HG03159 (cell line): ENCODE data around the gene ACACB.
"Not testable (repeated sequence)": the region's sequence is repeated elsewhere in the genome, so short reads cannot be mapped to it uniquely, and the experiment has no call there.

Experiments used
- ATAC-seq: cut with Tn5 transposase; IDR thresholded peaks from one replicate; pipeline ENCODE4 v1.9.1; 2021; ENCODE audit warnings: mild to moderate bottlenecking, moderate library complexity; ENCODE audit not compliant: unreplicated experiment

The ACACB gene

DNA sequence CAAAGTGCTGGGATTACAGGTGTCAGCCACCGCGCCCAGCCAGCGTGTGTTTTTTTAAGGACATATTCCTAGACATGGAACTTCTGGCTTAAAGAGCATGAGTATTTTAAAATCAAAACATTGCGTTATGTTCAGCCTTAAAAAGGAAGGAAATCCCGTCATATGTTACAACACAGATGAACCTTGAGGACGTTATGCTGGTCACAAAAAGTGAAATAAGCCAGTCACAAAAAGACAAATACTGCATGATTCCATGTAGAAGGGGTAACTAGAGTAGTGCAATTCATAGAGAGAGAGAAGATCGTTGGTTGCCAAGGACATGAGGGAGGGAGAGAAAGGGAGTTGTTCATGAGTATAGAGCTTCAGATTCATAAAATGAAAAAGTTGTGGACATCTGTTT is 53.9 kb downstream of the ACACB start:
- ATAC-seq = no peak

DNA sequence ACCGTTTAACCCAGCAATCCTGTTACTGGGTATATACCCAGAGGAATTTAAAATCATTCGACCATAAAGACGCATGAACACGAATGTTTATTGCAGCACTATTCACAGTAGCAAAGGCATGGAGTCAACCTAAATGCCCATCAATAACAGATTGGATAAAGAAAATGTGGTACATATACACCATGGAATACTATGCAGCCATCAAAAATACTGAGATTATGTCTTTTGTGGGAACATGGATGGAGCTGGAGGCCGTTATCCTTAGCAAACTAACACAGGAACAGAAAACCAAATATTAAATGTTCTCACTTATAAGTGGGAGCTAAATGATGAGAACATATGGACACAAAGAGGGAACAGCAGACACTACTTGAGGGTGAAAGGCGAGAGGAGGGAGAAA is 56.4 kb downstream of the ACACB start:
- ATAC-seq = not testable (repeated sequence)

DNA sequence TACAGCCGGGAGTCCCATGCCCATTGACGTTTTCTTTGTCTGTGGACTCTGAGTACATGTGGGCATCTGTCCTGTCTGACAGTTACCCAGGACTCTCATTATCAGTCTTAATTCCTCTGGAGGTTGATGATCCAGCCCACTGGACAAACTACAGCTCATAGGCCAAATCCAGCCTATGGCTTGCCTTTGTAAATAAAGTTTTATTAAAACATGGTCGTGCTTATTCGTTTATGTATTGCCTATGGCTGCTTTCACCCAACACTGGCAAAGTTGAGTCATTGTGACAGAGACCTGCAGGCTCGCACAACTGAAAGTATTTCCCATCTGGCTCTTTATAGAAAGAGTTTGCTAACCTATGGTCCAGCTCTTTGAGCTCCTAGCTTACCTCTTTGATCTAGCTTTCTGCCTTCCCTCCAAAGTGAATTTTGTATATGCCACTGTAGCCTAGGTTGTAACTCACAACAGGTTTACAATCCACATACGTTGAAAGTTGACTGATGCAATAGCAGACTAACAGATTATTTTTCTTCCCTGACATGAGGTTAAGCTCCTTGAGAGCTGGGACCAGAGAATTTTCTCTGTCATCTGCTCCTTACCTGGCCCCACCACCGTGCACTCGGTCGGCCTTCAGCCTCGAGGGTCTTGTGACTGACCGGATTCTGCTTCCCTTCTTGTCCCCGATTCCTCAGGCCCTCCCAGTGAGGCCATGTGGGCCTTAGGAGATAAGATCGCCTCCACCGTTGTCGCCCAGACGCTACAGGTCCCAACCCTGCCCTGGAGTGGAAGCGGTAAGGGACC is 57.3 kb downstream of the ACACB start:
- no peak for ATAC-seq

DNA sequence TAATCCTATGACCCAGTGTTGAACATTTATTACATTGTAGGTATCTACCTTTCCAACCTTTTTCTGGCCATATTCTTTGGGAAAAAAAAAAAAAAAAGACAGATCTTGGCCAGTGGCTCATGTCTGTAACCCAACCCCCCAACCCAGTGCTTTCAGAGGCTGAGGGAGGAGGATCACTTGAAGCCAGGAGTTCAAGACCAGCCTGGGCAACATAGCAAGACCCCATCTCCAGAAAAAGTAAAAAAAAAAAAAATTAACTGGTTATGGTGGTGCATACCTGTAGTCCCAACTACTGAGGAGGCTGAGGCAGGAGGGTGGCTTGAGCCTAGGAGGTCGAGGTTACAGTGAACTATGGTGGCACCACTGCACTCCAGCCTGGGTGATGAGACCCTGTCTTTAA is 58.1 kb downstream of the ACACB start:
- no peak for ATAC-seq

DNA sequence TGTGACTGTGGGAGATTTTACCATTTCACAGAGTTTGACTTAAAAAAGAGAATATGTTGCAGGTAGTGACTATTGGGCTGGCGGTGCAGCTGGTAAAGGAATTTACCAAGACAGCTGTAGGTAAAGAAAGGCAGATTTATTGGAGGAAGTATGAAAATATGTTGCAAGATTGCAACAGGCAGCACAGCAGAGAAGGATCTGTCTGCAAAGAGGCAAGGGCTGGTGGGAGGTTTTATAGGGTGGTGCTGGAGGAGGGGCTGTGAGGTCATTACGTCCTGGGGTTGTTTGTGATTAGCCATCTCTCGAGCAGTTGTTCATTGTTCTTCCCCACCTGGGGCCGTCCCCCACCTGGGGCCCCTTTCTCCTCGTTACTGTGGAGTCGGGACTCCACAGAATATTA is 62.1 kb downstream of the ACACB start:
- no peak for ATAC-seq

DNA sequence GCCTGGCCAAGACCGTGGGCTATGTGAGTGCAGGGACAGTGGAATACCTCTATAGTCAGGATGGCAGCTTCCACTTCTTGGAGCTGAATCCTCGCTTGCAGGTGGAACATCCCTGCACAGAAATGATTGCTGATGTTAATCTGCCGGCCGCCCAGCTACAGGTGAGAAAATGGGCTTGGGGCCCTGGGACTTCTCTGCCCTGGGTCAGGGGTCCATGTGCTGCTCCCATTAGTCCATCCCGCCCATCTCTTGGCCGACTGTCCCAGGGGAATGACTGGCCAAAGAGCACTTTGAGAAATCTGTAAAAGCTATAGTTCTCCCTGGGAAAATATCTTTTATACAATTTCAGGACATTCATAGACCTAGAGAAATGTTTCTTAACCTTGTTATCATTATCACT is 63.5 kb downstream of the ACACB start:
- ATAC-seq = no peak

DNA sequence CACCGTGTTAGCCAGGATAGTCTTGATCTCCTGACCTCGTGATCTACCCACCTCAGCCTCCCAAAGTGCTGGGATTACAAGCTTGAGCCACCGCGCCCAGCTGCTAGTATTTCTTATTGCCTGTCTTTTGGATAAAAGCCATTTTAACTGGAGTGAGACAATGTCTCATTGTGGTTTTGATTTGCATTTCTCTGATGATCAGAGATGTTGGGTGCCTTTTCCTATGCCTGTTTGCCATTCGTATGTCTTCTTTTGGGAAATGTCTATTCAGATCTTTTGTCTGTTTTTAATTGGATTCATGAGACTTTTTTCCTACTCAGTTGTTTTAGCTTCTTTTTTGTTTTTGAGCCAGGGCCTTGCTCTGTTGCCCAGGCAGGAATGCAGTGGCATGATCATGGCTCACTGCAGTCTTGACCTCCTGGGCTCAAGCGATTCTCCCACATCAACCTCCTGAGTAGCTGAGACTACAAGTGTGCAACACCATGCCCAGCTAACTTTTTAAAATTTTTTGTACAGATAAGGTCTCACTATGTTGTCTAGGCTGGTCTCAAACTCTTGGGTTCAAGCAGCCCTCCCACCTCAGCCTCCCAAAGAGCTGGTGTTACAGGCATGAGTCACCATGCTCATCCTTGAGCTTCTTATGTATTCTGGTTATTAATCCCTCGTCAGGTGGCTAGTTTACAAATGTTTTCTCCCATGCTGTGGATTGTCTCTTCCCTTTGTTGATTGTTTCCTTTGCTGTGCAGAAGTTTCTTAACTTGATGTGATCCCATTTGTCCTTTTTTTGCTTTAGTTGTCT is 65.9 kb downstream of the ACACB start:
- no peak for ATAC-seq

DNA sequence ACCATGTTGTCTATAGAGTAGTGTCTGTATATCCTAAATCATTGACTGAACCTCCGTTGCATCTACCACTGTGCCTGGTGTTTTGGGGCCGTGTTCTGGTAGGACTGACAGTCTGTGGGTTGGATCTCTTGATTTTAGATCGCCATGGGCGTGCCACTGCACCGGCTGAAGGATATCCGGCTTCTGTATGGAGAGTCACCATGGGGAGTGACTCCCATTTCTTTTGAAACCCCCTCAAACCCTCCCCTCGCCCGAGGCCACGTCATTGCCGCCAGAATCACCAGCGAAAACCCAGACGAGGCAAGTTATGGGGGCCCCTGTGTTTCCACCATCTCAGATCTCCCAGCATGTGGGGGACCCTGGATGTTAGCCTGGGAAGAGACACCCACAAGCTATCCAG is 69.1 kb downstream of the ACACB start:
- no peak for ATAC-seq

DNA sequence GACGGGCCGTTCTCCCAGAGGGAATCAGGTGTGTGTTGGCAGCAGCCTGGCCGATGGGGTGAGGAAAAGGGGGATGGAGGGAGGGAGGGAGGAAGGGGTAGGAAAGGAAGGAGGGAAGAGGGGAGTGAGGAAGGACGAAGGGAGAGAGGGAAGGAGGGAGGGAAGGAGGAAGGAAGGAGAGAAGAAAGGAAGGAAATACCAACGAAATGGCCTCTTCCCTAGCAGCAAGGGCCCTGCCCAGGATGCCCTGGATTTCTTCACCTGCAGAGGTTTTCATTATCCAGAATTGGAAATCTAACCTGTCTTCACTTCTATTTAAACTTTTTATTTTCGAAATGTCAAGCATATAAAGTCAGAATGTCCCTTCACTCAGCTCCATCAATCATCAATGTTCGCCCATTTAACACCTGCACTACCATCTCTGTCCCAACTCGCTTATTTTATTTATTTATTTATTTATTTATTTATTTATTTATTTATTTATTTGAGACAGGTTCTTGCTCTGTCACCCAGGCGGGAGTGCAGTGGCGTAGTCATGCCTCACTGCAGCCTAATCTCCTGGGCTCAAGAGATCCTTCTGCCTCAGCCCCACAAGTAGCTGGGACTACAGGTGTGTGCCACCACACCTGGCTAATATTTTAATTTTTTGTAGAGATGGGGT is 70.7 kb downstream of the ACACB start:
- ATAC-seq = no peak

DNA sequence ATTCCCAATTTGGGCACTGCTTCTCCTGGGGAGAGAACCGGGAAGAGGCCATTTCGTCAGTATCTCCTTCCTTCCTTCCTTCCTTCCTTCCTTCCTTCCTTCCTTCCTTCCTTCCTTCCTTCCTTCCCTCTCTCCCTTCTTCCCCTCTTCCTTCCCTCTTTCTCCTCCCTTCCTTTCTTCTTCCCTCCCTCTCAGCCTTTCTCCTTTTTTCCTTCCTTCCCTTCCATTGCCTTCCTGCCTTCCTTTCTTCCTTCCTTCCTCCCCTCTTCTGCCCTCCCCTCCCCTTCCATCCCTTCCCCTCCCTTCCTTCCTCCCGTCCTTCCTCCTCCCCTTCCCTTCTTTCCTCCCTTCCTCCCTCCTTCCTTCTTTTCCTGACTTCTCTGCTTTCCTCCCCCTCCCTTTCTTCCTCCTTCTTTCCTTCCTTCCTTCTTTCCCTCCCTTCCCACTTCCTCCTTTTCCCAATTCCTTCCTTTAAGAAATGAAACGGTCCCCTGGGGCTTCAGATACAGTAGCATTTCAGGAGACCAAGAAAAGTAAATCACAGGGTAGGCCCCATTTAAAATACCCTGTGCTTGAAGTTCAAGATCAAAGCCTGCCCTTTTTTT is 71.8 kb downstream of the ACACB start:
- ATAC-seq = no peak

DNA sequence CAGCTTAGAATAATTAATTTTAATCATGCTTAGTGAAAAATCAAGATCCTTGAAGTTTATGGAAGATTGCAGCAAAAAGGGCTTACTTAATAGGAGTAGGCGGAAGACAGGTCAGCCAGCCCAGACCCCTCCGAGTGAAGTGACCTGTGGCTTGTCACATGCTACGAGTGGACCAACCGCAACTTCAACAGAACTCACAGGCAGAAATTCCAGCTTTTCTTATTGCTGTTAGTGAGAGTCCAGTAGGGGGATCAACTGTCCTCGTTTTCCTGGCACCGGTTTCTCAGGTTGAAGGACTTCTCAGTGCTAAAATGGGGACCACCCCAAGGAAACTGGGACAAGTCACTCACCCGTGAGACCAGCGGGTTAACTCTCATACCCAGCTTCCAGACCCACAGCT is 72.9 kb downstream of the ACACB start:
- no peak for ATAC-seq

DNA sequence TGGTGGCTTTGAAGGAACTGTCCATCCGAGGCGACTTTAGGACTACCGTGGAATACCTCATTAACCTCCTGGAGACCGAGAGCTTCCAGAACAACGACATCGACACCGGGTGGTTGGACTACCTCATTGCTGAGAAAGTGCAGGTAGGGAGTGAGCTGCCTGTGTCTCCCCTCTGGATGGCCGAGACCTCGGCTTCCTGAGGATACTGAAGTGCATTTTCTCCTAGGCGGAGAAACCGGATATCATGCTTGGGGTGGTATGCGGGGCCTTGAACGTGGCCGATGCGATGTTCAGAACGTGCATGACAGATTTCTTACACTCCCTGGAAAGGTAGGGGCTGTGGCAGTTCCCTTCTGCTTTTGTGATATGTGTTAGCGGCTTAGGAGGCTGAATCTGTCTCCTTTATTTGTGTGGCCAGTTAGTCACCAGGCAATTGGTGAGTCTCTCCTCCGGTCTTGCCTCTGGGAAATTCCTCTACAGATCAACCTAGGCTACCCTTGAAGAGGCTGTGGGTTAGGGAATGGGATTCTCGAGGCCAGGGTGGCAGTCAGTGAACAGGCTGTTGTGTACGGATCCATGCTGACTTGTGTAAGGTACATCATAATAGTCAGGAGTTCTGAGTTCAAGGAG is 75.3 kb downstream of the ACACB start:
- ATAC-seq = no peak

DNA sequence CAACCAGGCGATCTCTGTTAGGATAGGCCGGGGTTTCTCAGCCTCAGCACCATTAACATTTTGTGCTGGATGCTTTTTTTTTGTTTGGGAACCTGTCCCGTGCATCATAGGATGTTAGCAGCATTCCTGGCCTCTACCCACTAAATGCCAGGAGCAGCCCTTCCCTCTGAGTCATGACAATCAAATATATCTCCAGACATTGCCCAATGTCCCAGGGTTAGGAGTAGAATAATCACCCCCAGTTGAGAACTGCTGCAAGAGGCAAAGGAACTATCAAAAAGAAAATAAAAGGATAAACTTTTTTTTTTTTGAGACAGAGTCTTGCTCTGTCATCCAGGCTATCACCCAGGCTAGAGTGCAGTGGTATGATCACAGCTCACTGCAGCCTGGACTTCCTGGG is 76.0 kb downstream of the ACACB start:
- no peak for ATAC-seq

DNA sequence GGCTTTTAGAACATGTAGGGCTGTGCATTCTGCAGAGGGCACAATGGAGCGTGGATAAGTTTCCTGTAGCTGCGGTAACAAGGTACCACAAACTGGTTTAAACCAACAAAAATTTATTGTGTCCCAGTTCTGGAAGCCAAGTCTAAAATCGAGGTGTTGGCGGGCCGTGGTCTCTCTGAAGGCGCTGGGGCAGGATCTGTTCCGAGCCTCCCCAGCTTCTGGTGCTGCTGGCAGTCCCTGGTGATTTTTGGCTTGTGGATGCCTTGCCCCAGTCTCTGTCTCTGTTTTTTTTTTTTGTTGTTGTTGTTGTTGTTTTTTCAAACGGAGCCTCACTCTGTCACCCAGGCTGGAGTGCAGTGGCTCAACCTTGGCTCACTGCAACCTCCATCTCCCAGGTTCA is 77.5 kb downstream of the ACACB start:
- no peak for ATAC-seq

DNA sequence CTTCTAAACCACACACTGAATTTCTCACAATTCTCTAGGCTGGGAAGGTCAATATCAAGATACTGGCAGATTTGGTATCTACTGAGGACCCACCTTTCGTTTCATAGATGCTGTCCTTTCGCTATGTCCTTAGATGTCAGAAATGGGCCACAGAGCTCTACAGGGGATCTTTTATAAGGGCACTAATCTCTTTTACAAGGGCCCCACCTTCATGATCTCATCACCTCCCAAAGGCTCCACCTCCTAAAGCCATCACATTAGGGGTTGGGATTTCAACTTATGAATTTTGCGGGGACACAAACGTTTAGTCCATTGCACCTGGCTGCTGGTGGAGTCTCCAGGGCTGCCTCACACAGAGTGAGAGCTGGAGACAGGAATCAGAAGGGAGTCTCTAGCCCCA is 79.9 kb downstream of the ACACB start:
- no peak for ATAC-seq

DNA sequence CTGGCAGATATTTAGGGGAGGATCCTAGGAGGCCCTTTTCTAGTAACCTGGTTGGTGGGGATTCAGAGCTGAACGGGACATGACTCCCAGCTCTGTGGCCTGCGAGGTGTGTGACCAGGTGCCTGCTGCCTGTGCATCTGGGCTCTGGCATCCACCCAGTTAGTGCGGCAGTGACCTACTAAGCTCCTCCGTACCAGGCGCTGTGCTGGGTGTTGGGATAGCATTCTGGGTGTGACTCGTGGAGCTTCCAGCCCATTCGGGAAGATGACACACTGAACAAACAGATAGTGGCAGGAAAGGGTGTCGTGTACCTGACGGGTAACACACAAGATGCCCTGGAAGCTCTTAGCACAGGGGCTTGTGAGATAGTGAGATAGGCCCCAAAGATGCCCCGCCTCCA is 80.9 kb downstream of the ACACB start:
- no peak for ATAC-seq

DNA sequence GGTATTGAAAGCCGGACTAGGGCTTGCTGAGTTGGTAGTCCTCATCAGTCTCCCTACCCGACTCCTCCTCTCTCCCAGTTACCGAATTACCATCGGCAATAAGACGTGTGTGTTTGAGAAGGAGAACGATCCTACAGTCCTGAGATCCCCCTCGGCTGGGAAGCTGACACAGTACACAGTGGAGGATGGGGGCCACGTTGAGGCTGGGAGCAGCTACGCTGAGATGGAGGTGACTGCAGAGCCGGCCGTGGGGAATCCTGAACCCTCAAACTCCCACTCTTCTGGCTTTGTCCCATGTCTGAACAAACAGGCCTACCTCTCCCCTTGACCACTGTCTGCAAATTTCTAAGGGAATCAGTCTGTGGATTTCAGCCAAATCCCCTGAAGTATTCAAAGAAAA is 82.9 kb downstream of the ACACB start:
- no peak for ATAC-seq

DNA sequence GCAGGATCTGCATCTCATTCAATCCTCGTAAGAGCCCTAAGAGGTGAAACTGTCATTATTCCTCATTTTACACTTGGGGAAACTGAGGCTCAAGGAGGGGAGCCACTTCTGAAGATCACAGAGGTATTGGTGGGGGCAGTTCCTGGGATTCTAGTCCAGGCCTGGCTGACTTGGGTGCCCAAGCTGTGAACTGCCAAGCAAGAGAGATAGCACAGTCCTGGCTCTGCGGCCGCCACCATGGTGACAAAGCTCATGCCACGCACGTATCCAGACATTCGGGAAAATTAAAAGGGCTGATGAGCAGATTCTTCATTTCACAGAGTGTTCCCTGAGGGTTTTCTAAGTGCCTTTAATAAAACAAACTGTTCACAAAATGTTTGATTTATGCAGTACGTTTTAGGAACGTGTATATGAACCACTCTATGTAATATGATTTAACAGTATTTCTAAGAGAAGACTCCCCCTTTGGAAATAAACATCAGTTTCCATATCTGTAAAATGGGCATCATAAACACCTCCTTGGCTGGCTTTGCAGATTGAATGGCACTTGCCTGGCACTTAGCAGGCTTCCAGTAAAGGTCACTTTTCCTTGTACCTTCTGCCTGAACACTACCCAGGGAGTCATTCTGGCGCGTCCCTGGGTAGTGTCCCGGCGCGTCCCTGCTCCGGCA is 84.6 kb downstream of the ACACB start:
- no peak for ATAC-seq

DNA sequence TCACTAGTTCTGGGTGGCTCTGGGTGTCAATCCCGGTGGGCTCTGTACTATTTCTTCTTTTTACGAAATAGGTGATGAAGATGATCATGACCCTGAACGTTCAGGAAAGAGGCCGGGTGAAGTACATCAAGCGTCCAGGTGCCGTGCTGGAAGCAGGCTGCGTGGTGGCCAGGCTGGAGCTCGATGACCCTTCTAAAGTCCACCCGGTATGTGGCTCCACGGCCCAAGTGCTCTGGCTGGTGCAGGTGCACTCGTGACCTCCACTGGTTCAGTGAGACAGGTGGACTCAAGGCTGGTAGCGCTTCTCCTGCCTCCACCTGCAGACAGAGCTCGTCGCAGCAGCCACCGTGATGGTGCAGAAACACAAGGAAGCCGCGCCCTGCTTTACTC is 85.1 kb downstream of the ACACB start:
- ATAC-seq = no peak

DNA sequence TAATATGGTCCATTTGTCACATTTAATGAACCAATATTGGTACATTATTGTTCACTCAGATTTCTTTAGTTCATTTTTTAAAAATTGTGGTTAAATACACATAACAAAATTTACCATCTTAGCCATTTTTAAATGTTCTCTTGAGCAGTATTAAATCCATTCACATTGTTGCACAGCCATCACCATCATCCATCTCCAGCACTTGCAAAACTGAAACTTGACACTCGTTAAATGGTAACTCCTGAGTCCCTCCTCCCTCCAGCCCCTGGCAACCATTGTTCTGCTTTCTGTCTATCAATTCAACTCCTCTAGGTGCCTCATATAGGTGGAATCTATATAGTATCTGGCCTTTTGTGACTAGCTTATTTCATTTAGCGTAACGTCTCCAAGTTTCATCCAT is 86.4 kb downstream of the ACACB start:
- ATAC-seq = no peak

DNA sequence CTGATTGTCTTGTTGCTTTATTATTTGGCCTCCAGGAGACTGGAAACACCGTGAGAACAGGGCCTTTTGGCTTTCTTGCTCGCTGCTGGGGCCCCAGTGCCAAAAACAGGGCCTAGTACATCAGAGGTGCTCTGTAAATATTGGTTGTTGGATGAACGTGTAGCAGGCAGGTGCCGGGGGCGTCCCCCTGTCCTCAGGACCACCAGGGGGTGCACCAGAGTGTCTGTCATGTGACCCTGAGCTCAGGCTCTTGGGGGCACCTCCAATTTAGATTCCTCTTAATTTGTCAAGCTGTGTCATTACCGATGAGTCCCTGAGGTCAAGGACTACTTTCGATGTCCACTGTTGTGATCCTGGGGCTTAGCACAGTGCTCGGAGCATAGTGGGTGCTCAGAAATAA is 87.1 kb downstream of the ACACB start:
- ATAC-seq = no peak
